ENCODE measurements around the gene MYEF2.

MYEF2 gene

GRCh38 chr15:48120745-48121144 is 57.4 kb downstream of the MYEF2 start, which contains the start of gene SLC24A5:
Gene SLC24A5 (plus strand): TSS chr15:48120990. CDS start chr15:48121045, 55 bp downstream.
- no peak for TF ChIP-seq POLR2AphosphoS5 (IDR thresholded peaks at IDR 0.05; ENCODE audit: low read depth, low read length)
- TF ChIP-seq REST (IDR thresholded peaks at IDR 0.05; ENCODE audit: insufficient read depth in 1 of 2, low read depth in 2 of 2, low read length in 2 of 2): no peak
- no peak for TF ChIP-seq SIN3A (IDR thresholded peaks at IDR 0.05; ENCODE audit: borderline replicate concordance, insufficient read depth, low read length)
- TF ChIP-seq FOXP2 (optimal IDR thresholded peaks at IDR 0.05; ENCODE audit: borderline replicate concordance, extremely low read depth, extremely low read length, insufficient read depth): no peak
- TF ChIP-seq TAF1 (IDR thresholded peaks at IDR 0.05; ENCODE audit: borderline replicate concordance, insufficient read depth, low read length): no peak

- TF ChIP-seq POLR2AphosphoS5 (IDR thresholded peaks at IDR 0.05; ENCODE audit: low read depth, low read length) (no peak), REST (IDR thresholded peaks at IDR 0.05; ENCODE audit: insufficient read depth in 1 of 2, low read depth in 2 of 2, low read length in 2 of 2) (no peak), FOXP2 (optimal IDR thresholded peaks at IDR 0.05; ENCODE audit: borderline replicate concordance, extremely low read depth, extremely low read length, insufficient read depth) (no peak), SIN3A (IDR thresholded peaks at IDR 0.05; ENCODE audit: borderline replicate concordance, insufficient read depth, low read length) (no peak), TAF1 (IDR thresholded peaks at IDR 0.05; ENCODE audit: borderline replicate concordance, insufficient read depth, low read length) (no peak)
Measured at GRCh38 chr15:48119277-48119676, 58.8 kb downstream of the MYEF2 start.

GRCh38 chr15:48112242-48112641 is 65.9 kb downstream of the MYEF2 start:
- TF ChIP-seq TAF1 (IDR thresholded peaks at IDR 0.05; ENCODE audit: borderline replicate concordance, insufficient read depth, low read length) (no peak), SIN3A (IDR thresholded peaks at IDR 0.05; ENCODE audit: borderline replicate concordance, insufficient read depth, low read length) (no peak), POLR2AphosphoS5 (IDR thresholded peaks at IDR 0.05; ENCODE audit: low read depth, low read length) (no peak), FOXP2 (optimal IDR thresholded peaks at IDR 0.05; ENCODE audit: borderline replicate concordance, extremely low read depth, extremely low read length, insufficient read depth) (no peak), REST (IDR thresholded peaks at IDR 0.05; ENCODE audit: insufficient read depth in 1 of 2, low read depth in 2 of 2, low read length in 2 of 2) (no peak)

GRCh38 chr15:48109856-48110531 is 68.1 kb downstream of the MYEF2 start:
- TF ChIP-seq FOXP2 (optimal IDR thresholded peaks at IDR 0.05; ENCODE audit: borderline replicate concordance, extremely low read depth, extremely low read length, insufficient read depth) (no peak), POLR2AphosphoS5 (IDR thresholded peaks at IDR 0.05; ENCODE audit: low read depth, low read length) (no peak)

GRCh38 chr15:48109212-48109611 is 68.9 kb downstream of the MYEF2 start:
- no peak for TF ChIP-seq REST (IDR thresholded peaks at IDR 0.05; ENCODE audit: insufficient read depth in 1 of 2, low read depth in 2 of 2, low read length in 2 of 2)
- no peak for TF ChIP-seq FOXP2 (optimal IDR thresholded peaks at IDR 0.05; ENCODE audit: borderline replicate concordance, extremely low read depth, extremely low read length, insufficient read depth)
- TF ChIP-seq TAF1 (IDR thresholded peaks at IDR 0.05; ENCODE audit: borderline replicate concordance, insufficient read depth, low read length): no peak
- TF ChIP-seq POLR2AphosphoS5 (IDR thresholded peaks at IDR 0.05; ENCODE audit: low read depth, low read length): no peak
- no peak for TF ChIP-seq SIN3A (IDR thresholded peaks at IDR 0.05; ENCODE audit: borderline replicate concordance, insufficient read depth, low read length)

All from PFSK-1 (cell line).